Endodermal cell (in vitro differentiated cells): ENCODE data around the gene GLRB. TPM values are rescaled to one million over a fixed set of nuclear protein-coding genes. Genes with fewer than 3 reads are reported as not detected.
A peak's percentile ranks its signal among the peaks of the same experiment; 100 is the strongest.
"Not testable (repeated sequence)": the region's sequence is repeated elsewhere in the genome, so short reads cannot be mapped to it uniquely, and the experiment has no call there.

Experiments
- DNase-seq: peaks from one replicate; pipeline ENCODE4 v3.0.0-alpha.2; 2017
- H3K27ac ChIP-seq: 2 replicates; pipeline ENCODE4 v1.5.1; 2013; ENCODE audit warnings: mild to moderate bottlenecking, low read depth, low read length, moderate library complexity
- H3K27me3 ChIP-seq: 2 replicates; pipeline ENCODE4 v1.6.1; 2013; ENCODE audit warnings: mild to moderate bottlenecking, low read length, moderate library complexity; ENCODE audit not compliant: insufficient read depth, control insufficient read depth, poor library complexity, severe bottlenecking
- H3K36me3 ChIP-seq: 2 replicates; pipeline ENCODE4 v1.7.0; 2013; ENCODE audit warnings: mild to moderate bottlenecking, low read length, moderate library complexity; ENCODE audit not compliant: control insufficient read depth, insufficient read depth
- H3K4me1 ChIP-seq: one replicate; pipeline ENCODE4 v1.7.0; 2013; ENCODE audit warnings: low read length; ENCODE audit not compliant: control insufficient read depth, insufficient read depth
- H3K4me3 ChIP-seq: 2 replicates; pipeline ENCODE4 v1.5.1; 2013; ENCODE audit warnings: mild to moderate bottlenecking, low read length, moderate library complexity
- H3K9ac ChIP-seq: 2 replicates; pipeline ENCODE4 v1.6.1; 2013; ENCODE audit warnings: mild to moderate bottlenecking, low read length, moderate library complexity; ENCODE audit not compliant: poor library complexity, severe bottlenecking; ENCODE audit errors: extremely low read depth
- H3K9me3 ChIP-seq: 2 replicates; pipeline ENCODE4 v1.6.1; 2013; ENCODE audit warnings: mild to moderate bottlenecking, low read length, moderate library complexity; ENCODE audit not compliant: control insufficient read depth
- H3K27ac Mint-ChIP-seq: 2 replicates; pipeline ENCODE4 v1.8.0; 2020; ENCODE audit warnings: mixed read lengths
- H3K27me3 Mint-ChIP-seq: 2 replicates; pipeline ENCODE4 v1.8.0; 2021; ENCODE audit warnings: mild to moderate bottlenecking, mixed read lengths; ENCODE audit not compliant: insufficient read depth
- H3K36me3 Mint-ChIP-seq: 2 replicates; pipeline ENCODE4 v1.8.0; 2020; ENCODE audit warnings: low read depth, mixed read lengths
- H3K4me1 Mint-ChIP-seq: 2 replicates; pipeline ENCODE4 v1.8.0; 2020; ENCODE audit warnings: mixed read lengths
- H3K4me3 Mint-ChIP-seq: 2 replicates; pipeline ENCODE4 v1.8.0; 2020; ENCODE audit warnings: mild to moderate bottlenecking, moderate library complexity, mixed read lengths
- H3K9me3 Mint-ChIP-seq: 2 replicates; pipeline ENCODE4 v1.8.0; 2020; ENCODE audit warnings: mild to moderate bottlenecking, mixed read lengths
- CTCF ChIP-seq: fragments of 200-600 bp; sonication (generic); conservative IDR thresholded peaks from 2 replicates; pipeline ENCODE4 v1.5.0; 2021; ENCODE audit warnings: antibody characterized with exemption, mild to moderate bottlenecking
- WGBS, 2 experiments: methylation state at CpG; one replicate each; pipeline versions ENCODE4 v1.1.5 to v1.1.7; 2013; ENCODE audit warnings: missing lambda C conversion rate in 2 of 2, mixed read lengths in 1 of 2; ENCODE audit not compliant: insufficient coverage in 1 of 2, insufficient read length in 1 of 2; 5-methylcytosine and 5-hydroxymethylcytosine counted together
- total RNA-seq, 2 donors: library from RNA; stranded (reverse); fragmentation: NEBNext Ultra II Directional in 1 of 2; extraction: Animal tissue kit (Norgen Biotek cat#: 25700) in 1 of 2; gene quantifications; 2 replicates in 1 of 2; 3 replicates in 1 of 2; pipeline ENCODE4 v1.2.1, GENCODE V29; 2021

GLRB gene
- total RNA-seq, 2 donors from 2014 or later: 1.1 to 1.6 TPM

DNA sequence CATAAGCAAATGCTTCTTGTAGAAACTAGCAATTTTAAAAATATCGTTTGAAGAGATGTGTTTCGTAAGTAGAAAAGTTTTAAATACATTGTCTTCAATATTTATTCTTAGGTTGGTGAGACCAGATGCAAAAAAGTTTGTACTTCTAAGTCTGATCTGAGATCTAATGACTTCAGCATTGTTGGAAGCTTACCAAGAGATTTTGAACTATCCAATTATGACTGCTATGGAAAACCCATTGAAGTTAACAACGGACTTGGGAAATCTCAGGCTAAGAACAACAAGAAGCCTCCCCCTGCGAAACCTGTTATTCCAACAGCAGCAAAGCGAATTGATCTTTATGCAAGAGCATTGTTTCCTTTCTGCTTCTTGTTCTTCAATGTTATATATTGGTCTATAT, 94.4 kb downstream of the GLRB start:
- Mint-ChIP-seq H3K9me3 (no peaks in the 10 kb centered on the region), H3K36me3 (no peaks in the 10 kb centered on the region), H3K4me3 (no peak overlapping the region), H3K4me1 (no peaks in the 10 kb centered on the region), H3K27ac (no peak overlapping the region), H3K27me3 (no peaks in the 10 kb centered on the region)
- WGBS, 2 experiments: 93 to 100% methylated on average over 1 to 5 of the region's 5 CpGs
- no peak overlapping the region for H3K27ac ChIP-seq
- DNase-seq: no peak
- H3K9ac ChIP-seq: no peak overlapping the region
- no peaks in the 10 kb centered on the region for H3K4me1 ChIP-seq
- H3K9me3 ChIP-seq: no peaks in the 10 kb centered on the region
- no peaks in the 10 kb centered on the region for H3K27me3 ChIP-seq
- H3K4me3 ChIP-seq: no peak overlapping the region
- TF ChIP-seq CTCF: no peak
- H3K36me3 ChIP-seq: no peaks in the 10 kb centered on the region

DNA sequence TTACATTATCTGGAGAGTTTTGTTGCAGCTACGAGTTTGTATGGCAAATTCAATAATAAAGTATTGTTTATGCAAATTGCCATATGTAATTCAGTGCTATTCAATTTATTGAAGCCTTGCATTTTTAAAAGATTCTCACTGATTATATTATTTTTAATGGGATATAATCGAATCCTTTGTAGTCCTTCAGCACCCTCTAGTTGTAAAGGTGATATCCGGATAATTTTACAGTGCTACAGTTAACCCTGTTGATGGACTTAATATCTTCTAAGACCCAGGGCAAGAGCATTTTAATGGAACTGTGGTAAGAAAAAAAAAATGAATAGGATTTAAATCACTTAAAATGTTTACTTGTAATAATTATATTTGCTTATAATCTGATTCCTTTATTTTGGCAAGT, 96.1 kb downstream of the GLRB start:
- no peaks in the 10 kb centered on the region for H3K27me3 Mint-ChIP-seq
- no peak overlapping the region for H3K4me3 ChIP-seq
- peak; percentile 48 for TF ChIP-seq CTCF
- H3K9me3 ChIP-seq: no peaks in the 10 kb centered on the region
- DNase-seq: no peak
- no peak overlapping the region for H3K9ac ChIP-seq
- no peak overlapping the region for H3K4me3 Mint-ChIP-seq
- H3K27ac Mint-ChIP-seq: no peak overlapping the region
- no peaks in the 10 kb centered on the region for H3K4me1 Mint-ChIP-seq
- no peaks in the 10 kb centered on the region for H3K36me3 ChIP-seq
- H3K36me3 Mint-ChIP-seq: no peaks in the 10 kb centered on the region
- no peaks in the 10 kb centered on the region for H3K4me1 ChIP-seq
- WGBS, 2 experiments: 84 to 100% methylated on average over 2 to 3 of the region's 3 CpGs
- no peaks in the 10 kb centered on the region for H3K9me3 Mint-ChIP-seq
- no peak overlapping the region for H3K27ac ChIP-seq
- H3K27me3 ChIP-seq: no peaks in the 10 kb centered on the region

GRCh38 chr4:157180268-157180667, 104.3 kb downstream of the GLRB start:
- not testable (repeated sequence) for H3K9ac ChIP-seq, H3K27me3 Mint-ChIP-seq, H3K4me3 ChIP-seq, H3K4me1 Mint-ChIP-seq, H3K27ac ChIP-seq, H3K27me3 ChIP-seq, H3K9me3 ChIP-seq, H3K36me3 ChIP-seq, H3K27ac Mint-ChIP-seq, H3K9me3 Mint-ChIP-seq, H3K4me3 Mint-ChIP-seq, H3K36me3 Mint-ChIP-seq, H3K4me1 ChIP-seq, DNase-seq
- 77 to 98% methylated on average over 6 to 14 of the region's 14 CpGs for WGBS, 2 experiments

- Histone ChIP-seq H3K9ac (no peak overlapping the region), H3K9me3 (no peaks in the 10 kb centered on the region), H3K27ac (no peak overlapping the region), H3K4me3 (no peak overlapping the region), H3K4me1 (no peaks in the 10 kb centered on the region), H3K36me3 (no peaks in the 10 kb centered on the region), H3K27me3 (no peaks in the 10 kb centered on the region)
- Mint-ChIP-seq H3K4me3 (no peak overlapping the region), H3K9me3 (peaks cover 6% of the 10 kb centered on the region), H3K27ac (no peak overlapping the region), H3K36me3 (no peaks in the 10 kb centered on the region), H3K27me3 (no peaks in the 10 kb centered on the region), H3K4me1 (peaks cover 4% of the 10 kb centered on the region)
- WGBS, 2 experiments: 89% methylated on average over 1 of the region's 1 CpG; no CpG with 5 or more reads in 1 of the 2 experiments
- no peak for DNase-seq
- no peak for TF ChIP-seq CTCF
These were observed 108.3 kb downstream of the GLRB start for GRCh38 chr4:157184300-157184699.
